NCI-H1436 treated with DMSO at 0.1 percent for 48 hours (cell line): ENCODE data around the gene SYNDIG1.

ENCODE experiments used
- DNase-seq: peaks from one replicate; lab custom pipeline; 2025; lab: John Stamatoyannopoulos, UW

SYNDIG1 gene

DNA sequence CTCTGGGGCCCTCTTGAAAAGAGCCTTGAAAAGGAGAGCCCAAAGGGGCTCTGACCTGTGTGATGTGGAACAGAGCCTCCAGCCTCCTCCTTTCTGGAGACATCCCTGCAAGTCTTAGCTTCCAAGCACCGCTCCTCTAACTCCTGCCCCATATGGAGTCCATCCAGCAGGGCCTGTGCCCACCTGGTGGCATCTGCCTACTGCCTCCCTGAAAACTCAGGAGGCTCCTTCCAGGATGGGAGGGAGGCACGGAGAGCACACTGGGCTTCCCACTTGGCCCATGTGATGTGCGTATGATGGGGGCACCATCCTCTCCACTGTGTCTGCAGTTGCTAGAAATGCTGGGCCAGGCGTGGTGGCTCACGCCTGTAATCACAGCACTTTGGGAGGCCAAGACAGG lies 98.1 kb downstream of the SYNDIG1 start:
- DNase-seq: no peak

GRCh38 chr20:24568842-24569241 lies 99.4 kb downstream of the SYNDIG1 start:
- no peak for DNase-seq

DNA sequence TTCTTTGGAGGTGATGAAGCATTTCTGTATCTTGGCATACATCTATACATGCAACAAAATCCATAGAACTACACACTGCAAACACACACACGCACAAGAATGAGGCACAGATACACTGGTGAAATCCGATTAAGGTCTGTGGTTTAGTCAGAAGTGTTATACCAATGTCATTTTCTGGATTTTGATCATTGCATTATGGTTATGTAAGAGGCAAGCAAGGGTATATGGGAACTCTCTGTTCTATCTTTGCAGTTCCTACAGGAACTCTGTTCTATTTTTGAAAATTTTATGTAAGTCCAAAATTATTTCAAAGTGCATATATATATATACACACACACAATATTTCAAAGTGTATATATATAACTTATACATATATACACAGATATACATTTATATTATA lies 101.7 kb downstream of the SYNDIG1 start:
- no peak for DNase-seq

DNA sequence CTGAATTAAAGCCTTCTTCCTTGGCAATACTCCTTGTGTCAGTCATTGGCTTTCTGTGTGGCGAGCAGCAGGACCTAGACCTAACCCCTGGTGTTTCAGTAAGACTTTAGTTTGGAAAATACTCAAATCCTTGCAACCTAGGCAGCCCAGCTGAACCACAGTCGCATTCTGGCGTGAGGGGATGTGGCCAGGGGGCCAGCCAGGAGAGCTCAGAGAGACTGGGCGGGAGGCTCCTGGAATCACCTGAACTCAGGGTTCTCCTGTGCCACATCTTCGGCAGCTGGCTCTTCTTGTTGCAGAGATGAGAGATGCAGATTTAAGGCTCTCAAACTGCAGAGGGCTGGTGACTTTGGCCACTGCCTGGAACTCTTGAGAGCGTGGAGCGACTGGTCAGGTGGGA lies 102.7 kb downstream of the SYNDIG1 start:
- no peak for DNase-seq

- DNase-seq: no peak
Observed at GRCh38 chr20:24572862-24573261, 103.4 kb downstream of the SYNDIG1 start.

- DNase-seq: no peak
Observed at GRCh38 chr20:24573557-24573956, 104.1 kb downstream of the SYNDIG1 start.

DNA sequence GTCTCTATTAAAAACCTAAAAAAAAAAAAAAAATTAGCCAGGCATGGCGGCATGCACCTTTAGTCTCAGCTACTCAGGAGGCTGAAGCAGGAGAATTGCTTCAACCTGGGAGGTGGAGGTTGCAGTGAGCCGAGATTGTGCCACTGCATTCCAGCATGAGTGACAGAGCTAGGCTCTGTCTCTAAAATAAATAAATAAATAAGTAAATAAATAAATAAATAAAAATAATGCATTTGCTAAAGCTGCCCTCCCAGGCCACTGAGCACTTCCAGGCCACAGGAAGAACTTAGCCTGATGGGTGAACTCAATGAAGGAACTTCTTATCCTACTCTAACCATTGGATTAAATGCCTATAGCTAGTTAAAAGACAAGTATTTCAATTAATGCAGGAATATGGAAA lies 104.9 kb downstream of the SYNDIG1 start:
- DNase-seq: no peak

DNA sequence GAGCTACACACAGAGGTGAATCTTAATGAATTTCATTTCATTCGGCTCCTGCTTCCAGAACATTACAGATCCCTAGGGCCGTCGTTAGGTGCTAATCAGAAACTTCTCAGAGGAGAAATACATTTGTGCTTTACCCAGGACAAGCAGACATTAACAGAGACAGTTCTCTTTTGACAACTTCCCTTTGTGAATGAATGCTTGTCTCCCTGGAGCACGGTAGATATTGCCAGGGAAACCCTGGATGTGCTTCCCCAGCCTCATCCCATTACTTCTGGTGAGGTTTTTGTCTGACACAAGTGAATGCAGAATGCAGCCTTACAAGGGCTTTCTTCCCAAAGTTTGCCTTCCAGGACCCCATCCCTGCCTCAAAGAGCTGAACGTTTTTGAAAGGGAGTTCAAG lies 105.4 kb downstream of the SYNDIG1 start:
- DNase-seq: no peak

DNA sequence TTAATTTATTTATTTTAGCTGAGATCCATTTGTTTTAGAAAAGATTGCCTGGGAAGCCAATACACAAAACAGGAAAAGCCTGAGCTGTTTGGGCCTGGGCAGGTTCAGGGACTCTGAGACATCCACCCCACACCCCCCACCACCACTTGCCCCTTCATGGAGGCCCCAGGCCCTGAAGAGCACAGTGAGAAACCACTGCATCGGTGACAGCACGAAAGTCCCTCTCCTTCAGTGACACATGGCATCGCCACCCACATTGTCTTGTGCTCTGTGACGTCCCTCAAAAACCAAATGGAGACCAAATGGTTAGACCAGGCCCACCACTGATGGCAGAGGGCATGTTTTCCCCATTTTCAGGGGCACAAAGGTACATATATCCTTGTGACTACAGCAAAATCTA lies 106.4 kb downstream of the SYNDIG1 start:
- no peak for DNase-seq

DNA sequence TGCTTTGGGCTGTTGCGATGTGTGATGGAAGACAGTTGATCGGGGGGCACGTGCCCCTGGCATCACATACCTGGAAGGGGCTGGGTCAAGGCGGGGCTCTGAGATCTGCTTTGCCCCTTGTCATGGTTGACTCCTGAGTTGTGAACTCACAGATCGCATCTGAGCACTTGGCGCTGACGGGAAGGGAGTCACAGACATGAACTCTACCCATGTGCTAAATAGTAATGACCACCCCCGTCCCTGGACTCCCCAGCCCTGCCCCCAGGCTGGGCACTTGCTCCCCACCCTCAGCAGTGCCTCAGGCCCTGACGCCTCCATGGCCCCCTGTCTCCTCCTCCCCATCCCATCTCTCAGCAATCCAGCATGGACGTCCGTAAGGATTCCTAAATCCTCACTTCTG lies 107.0 kb downstream of the SYNDIG1 start:
- no peak for DNase-seq

DNA sequence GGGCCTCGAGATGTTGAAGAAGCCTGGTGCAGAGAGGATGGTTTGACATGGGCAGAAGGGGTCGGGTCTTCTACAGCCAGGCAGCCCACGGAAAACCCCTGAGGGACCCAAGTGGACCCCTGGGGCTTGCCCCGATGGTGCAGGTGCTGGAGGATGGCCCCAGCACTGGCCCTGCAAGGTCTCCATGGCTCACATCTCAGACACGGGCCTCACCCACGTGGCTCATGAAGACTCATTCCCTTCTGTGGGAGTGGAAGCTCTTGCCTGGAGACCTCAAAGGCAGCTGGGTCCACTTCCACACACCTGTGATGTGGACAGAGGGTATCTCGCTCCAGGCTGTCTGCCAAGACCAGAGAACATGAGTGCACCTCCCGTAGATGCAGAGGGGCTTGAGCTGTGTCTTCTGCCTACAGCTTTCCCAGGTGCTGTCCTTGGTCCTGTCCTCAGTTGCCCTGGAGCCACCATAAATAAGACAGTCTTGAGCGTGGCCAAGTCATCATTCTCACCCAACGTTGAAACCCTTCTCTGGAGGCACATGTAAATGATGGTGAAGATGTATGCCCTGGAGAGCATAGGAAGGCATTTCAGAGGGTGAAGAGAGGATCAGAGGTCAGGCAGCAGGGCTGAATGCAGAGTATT lies 108.0 kb downstream of the SYNDIG1 start:
- DNase-seq: no peak

DNA sequence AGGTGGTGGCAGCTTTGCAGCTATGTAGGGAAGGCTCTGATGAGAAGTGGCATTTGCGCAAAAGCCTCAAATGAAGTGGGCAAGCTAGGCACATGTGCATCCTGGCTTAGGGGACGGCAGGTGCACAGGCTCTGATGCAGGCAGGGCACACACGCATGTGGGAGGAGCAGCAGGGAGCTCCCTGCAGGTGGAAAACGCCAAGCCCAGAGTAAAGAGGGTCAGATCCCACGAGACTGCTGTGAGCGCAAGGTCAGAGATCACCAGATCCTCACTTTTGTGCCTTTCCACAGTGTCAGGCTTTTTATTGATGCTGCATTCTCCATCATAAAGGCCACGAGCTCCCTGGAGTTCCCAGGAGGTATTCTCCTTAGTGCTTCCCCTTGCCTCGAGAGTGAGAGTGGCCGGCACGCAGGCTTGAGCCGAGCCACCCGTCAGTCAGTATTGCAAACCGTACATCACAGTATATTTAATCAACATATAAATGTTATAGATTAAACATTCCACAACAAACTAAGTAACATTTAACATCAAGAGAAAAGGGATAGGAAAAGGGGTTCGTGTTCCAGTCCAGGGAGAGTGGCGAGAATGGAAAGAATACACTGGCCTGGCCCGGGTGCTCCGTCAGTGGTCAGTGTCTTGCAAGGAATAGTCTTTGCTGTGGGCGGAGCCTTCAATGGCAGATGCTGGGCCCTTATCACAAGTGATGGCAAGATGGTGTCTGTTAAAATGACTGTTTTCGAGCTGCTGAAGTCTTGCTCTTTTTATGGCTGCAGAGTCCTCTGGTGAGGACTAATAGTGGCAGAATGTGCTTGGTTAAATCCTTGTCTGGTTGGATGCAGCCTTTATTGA lies 109.4 kb downstream of the SYNDIG1 start:
- no peak for DNase-seq

GRCh38 chr20:24579475-24579874 lies 110.0 kb downstream of the SYNDIG1 start:
- DNase-seq: no peak

DNA sequence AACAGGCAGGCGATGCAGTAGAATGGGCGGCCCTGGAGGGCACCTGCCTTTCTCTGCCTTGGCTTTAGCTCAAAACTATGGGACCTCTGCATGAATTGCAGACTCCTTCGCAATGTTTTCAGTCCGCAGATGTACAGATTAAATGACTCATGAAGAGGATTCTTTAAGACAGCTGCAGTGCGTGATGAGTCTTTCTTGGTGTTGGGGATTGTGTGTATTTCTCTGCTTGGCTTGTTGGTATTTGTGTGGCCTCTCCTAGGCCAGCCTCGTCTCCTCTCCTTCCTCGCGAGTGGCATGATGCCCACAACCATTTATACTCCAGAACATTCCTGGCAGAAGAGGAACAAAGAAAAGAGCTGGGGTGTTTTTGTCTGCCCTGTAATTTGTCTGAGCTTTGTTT lies 110.6 kb downstream of the SYNDIG1 start:
- no peak for DNase-seq

DNA sequence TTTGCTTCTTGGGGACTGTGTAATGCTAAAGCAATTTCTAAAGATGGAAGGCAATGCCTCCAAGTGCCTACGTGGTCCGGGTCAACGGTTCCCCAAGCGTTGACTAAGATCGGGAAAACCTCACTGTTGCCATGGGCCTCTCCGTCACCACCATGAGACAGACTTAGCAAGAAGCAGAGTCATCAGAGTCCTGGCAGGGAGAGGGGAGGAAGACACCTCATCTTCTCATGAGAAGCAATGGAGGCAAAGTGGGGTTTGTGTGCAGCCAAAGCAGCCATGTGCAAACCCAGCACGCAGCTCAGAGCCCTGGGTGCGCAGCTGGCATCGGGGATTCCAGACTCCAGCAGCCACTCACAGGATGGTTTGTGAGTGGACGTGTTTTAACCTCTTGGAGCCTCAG lies 111.4 kb downstream of the SYNDIG1 start:
- DNase-seq: no peak

DNA sequence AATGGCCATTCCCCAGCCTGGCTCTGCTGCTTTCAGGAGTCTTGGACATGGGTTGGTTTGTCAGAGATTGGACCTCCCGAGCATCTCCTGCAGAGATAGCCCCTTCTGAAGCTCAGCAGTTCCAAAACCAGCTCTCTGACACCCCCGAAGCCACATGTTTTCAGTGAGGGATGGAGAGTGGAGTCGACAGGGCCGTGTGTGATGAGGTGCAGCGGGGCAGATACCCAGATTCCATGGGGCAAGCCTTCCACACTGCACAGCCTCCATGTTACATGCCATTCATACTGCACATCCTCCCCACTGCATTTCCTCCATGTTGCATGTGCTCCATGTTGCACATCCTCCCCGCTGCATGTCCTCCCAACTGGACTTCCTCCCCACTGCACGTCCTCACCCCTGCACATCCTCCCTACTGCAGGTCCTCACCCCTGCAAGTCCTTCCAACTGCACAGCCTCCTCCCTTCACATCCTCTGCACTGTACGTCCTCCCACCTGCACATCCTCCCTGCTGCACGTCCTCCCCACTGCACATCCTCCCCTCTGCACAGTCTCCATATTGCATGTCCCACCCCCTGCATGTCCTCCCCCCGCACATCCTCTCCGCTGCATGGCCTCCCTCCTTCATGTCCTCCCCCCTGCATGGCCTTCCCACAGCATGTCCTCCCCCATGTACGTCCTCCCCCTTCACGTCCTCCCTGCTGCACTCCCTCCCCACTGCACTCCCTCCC lies 112.2 kb downstream of the SYNDIG1 start:
- DNase-seq: no peak

DNA sequence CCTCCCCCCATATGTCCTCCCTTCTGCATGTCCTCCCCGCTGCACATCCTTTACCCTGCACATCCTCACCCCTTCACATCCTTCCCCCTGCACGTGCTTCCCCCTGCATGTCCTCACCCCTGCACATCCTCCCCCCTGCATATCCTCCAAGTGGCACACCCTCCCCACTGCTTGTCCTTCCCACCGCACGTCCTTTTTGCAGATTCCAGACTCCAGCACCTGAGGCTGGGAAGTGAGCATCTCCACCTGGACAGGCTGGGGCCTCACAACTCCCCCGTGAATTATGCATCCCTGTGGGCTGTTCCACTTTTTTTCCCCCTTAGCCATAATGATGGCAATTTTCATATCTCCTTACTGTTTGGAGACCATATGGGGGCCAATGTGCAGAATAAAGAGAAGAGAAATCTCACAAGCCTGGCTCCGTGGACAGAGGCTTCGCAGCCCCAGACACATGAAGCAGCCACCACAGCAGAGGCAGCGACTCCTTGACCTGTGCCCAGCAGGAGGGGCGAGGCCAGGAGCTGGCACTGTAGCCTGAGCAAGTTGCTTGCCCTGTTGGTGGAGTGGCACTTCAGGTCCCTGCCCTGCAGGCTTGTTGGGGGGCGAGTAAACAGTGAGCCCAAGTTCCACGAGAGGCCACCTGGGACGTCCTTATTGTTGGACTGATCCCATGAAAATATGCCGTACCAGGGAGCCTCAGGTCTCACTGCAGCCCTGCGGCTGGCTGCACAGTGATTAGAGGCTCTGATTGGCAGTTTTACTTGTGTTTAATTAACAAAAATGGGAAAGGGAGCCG lies 113.1 kb downstream of the SYNDIG1 start:
- DNase-seq: no peak

DNA sequence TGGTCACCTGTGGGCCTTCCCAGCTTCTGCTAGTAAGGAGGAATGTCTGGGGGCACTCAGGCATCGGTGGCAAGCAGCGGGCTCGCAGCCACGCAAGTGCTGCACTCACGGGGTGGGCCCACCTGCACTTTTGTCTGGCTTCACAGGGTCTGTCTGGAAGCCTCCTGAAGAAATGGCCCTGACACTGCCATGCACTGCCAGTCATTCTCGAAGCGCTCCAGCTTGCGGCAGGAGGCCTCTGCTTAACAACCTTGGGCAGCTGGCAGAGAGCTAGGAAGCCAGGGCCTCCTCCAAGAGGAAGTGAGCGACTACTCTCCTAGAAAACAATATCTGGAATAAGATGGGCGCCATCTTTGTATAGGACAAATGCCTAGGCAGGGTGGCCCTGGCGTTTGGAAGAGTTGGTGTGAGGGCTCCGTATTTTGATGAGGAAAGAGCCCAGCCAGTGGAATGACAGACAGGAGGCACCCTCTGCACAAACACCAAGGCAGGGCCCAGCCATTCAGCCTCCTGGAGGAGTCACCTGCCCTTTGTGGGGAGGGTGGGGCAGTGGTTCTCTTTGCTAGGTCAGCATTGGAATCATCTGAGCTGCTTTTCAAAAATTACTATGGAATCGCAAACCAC lies 113.9 kb downstream of the SYNDIG1 start:
- DNase-seq: no peak

DNA sequence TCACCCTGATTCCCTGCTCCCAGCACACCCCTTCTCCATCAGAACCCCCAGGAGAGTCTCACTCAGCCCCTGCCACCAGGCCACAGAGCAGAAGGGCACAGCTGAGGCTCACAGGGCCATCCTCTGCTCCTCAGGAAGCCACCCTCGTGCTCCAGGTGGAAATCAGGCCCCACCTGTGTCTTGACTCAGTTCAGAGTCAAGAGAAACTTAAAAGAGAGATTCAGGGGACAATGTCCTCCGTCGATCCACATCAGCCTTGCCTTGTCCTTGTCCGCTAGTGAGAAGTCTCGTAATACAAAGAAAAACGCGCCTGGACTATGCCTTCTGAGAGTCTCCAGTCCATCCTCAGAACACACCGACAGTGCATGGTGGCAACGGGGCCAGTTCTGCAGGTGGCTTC lies 114.6 kb downstream of the SYNDIG1 start:
- DNase-seq: no peak

DNA sequence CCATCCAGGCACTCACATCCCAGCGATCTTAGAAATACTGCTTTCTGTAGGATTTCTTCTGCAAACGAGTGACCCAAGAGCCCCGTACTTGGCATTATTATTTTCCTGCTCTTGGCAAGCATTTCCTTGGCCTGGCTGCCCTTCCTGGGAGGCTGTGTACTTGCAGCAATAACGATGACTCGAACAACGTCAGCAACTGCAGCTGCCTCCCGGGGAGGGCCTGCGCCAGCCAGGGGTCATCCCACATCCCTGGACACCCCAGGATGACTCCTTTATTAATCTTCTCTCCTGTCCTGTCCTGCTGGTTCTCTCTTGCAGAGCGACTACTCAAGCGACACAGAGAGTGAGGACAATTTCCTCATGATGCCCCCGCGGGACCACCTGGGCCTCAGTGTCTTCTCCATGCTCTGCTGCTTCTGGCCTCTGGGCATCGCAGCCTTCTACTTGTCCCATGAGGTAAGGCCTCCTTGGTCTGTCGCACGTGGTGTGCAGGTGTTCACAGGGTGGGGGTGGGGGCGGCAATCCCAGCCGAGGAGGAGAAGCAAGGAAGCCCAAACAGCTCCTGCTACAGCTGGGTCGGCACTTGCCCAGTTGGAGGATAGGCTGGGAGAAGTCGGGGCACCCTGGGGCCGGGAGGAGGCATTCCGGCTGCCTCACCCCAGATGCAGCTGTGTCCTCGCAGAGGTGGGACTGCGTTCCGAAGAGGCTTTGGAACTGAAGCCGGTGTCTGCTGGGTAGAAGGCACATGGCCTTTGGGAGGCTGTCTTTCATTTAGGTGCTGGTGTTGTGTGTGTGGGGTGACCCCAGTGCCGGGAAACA lies 115.3 kb downstream of the SYNDIG1 start:
- no peak for DNase-seq
